ENCODE data around the gene FBXW7. TPM values are rescaled to one million over a fixed set of nuclear protein-coding genes. Genes with fewer than 3 reads are reported as not detected.

The FBXW7 gene
- total RNA-seq, 1 donor from 2014 or later, result 37.8 TPM

- Mint-ChIP-seq H3K4me1 (ENCODE audit: low read depth) (peaks cover 15% of the 10 kb centered on the region), H3K27ac (no peak overlapping the region), H3K36me3 (ENCODE audit: low read depth) (peaks cover 19% of the 10 kb centered on the region), H3K4me3 (ENCODE audit: low read depth) (no peak overlapping the region), H3K9me3 (no peaks in the 10 kb centered on the region), H3K27me3 (ENCODE audit: low read depth) (no peaks in the 10 kb centered on the region)
- intact Hi-C loops (cut with micrococcal nuclease), result no loop called here
- no peak for DNase-seq (ENCODE audit: low spot score)
Observed at GRCh38 chr4:152390216-152390615, 145.7 kb downstream of the FBXW7 start.

- Mint-ChIP-seq H3K4me1 (ENCODE audit: low read depth) (peaks cover 10% of the 10 kb centered on the region), H3K27ac (no peak overlapping the region), H3K9me3 (no peaks in the 10 kb centered on the region), H3K27me3 (ENCODE audit: low read depth) (no peaks in the 10 kb centered on the region), H3K4me3 (ENCODE audit: low read depth) (no peak overlapping the region), H3K36me3 (ENCODE audit: low read depth) (peaks cover 19% of the 10 kb centered on the region)
- DNase-seq (ENCODE audit: low spot score), result no peak
- intact Hi-C loops (cut with micrococcal nuclease), result loop anchor here (10.0 kb wide), 1 partner anchor 625 kb away; the partner anchor contains the start of gene GATB
Observed at GRCh38 chr4:152389359-152389758, 146.5 kb downstream of the FBXW7 start.

- intact Hi-C loops (cut with micrococcal nuclease), result loop anchor here (10.0 kb wide), 1 partner anchor 621 kb away; the partner anchor contains the start of gene GATB
- H3K4me1 Mint-ChIP-seq (ENCODE audit: low read depth), result peaks cover 15% of the 10 kb centered on the region
- DNase-seq (ENCODE audit: low spot score), result no peak
Observed at GRCh38 chr4:152385551-152385950, 150.3 kb downstream of the FBXW7 start.

GRCh38 chr4:152382057-152382785 is 153.7 kb downstream of the FBXW7 start:
- intact Hi-C loops (cut with micrococcal nuclease), result loop anchor here (10.0 kb wide), 1 partner anchor 617 kb away; the partner anchor contains the start of gene GATB
- no peaks in the 10 kb centered on the region for H3K9me3 Mint-ChIP-seq
- H3K4me3 Mint-ChIP-seq (ENCODE audit: low read depth), result peak overlapping the region; percentile 49
- peaks cover 4% of the 10 kb centered on the region for H3K36me3 Mint-ChIP-seq (ENCODE audit: low read depth)
- no peak overlapping the region for H3K27ac Mint-ChIP-seq
- H3K4me1 Mint-ChIP-seq (ENCODE audit: low read depth), result peaks cover 12% of the 10 kb centered on the region
- no peak for DNase-seq (ENCODE audit: low spot score)
- H3K27me3 Mint-ChIP-seq (ENCODE audit: low read depth), result no peaks in the 10 kb centered on the region

More at GRCh38 chr4:152385551-152385950, 150.3 kb downstream of the FBXW7 start:
- no peaks in the 10 kb centered on the region for H3K27me3 Mint-ChIP-seq (ENCODE audit: low read depth)
- H3K9me3 Mint-ChIP-seq, result no peaks in the 10 kb centered on the region
- H3K36me3 Mint-ChIP-seq (ENCODE audit: low read depth), result peaks cover 5% of the 10 kb centered on the region
- no peak overlapping the region for H3K27ac Mint-ChIP-seq
- no peak overlapping the region for H3K4me3 Mint-ChIP-seq (ENCODE audit: low read depth)

- Mint-ChIP-seq H3K36me3 (ENCODE audit: low read depth) (peaks cover 3% of the 10 kb centered on the region), H3K9me3 (no peaks in the 10 kb centered on the region), H3K4me3 (ENCODE audit: low read depth) (no peak overlapping the region), H3K27ac (no peak overlapping the region), H3K27me3 (ENCODE audit: low read depth) (no peaks in the 10 kb centered on the region), H3K4me1 (ENCODE audit: low read depth) (peaks cover 12% of the 10 kb centered on the region)
- DNase-seq (ENCODE audit: low spot score), result no peak
- intact Hi-C loops (cut with micrococcal nuclease), result loop anchor here (10.0 kb wide), 1 partner anchor 616 kb away; the partner anchor contains the start of gene GATB
Observed at GRCh38 chr4:152380919-152381318, 155.0 kb downstream of the FBXW7 start.

- Mint-ChIP-seq H3K36me3 (ENCODE audit: low read depth) (peaks cover 3% of the 10 kb centered on the region), H3K9me3 (no peaks in the 10 kb centered on the region), H3K4me1 (ENCODE audit: low read depth) (peaks cover 12% of the 10 kb centered on the region), H3K27me3 (ENCODE audit: low read depth) (no peaks in the 10 kb centered on the region), H3K4me3 (ENCODE audit: low read depth) (no peak overlapping the region), H3K27ac (no peak overlapping the region)
- intact Hi-C loops (cut with micrococcal nuclease), result loop anchor here (10.0 kb wide), 1 partner anchor 615 kb away; the partner anchor contains the start of gene GATB
- DNase-seq (ENCODE audit: low spot score), result no peak
Observed at GRCh38 chr4:152380185-152380584, 155.7 kb downstream of the FBXW7 start.

- Mint-ChIP-seq H3K27ac (no peak overlapping the region), H3K9me3 (no peaks in the 10 kb centered on the region), H3K4me3 (ENCODE audit: low read depth) (no peak overlapping the region), H3K36me3 (ENCODE audit: low read depth) (peaks cover 3% of the 10 kb centered on the region), H3K4me1 (ENCODE audit: low read depth) (peaks cover 11% of the 10 kb centered on the region), H3K27me3 (ENCODE audit: low read depth) (no peaks in the 10 kb centered on the region)
- intact Hi-C loops (cut with micrococcal nuclease), result loop anchor here (10.0 kb wide), 1 partner anchor 120 kb away; no protein-coding TSS in a partner anchor
- DNase-seq (ENCODE audit: low spot score), result no peak
Observed at GRCh38 chr4:152374606-152375285, 161.1 kb downstream of the FBXW7 start.

- intact Hi-C loops (cut with micrococcal nuclease), result loop anchor here (10.0 kb wide), 1 partner anchor 119 kb away; no protein-coding TSS in a partner anchor
- Mint-ChIP-seq H3K27ac (no peak overlapping the region), H3K4me1 (ENCODE audit: low read depth) (peaks cover 16% of the 10 kb centered on the region), H3K27me3 (ENCODE audit: low read depth) (no peaks in the 10 kb centered on the region), H3K4me3 (ENCODE audit: low read depth) (no peak overlapping the region), H3K9me3 (no peaks in the 10 kb centered on the region), H3K36me3 (ENCODE audit: low read depth) (peaks cover 3% of the 10 kb centered on the region)
- no peak for DNase-seq (ENCODE audit: low spot score)
Observed at GRCh38 chr4:152374153-152374552, 161.7 kb downstream of the FBXW7 start.

- intact Hi-C loops (cut with micrococcal nuclease), result loop anchor here (10.0 kb wide), 1 partner anchor 118 kb away; no protein-coding TSS in a partner anchor
- DNase-seq (ENCODE audit: low spot score), result no peak
- no peak overlapping the region for H3K27ac Mint-ChIP-seq
- H3K4me3 Mint-ChIP-seq (ENCODE audit: low read depth), result no peak overlapping the region
- H3K27me3 Mint-ChIP-seq (ENCODE audit: low read depth), result no peaks in the 10 kb centered on the region
- no peaks in the 10 kb centered on the region for H3K9me3 Mint-ChIP-seq
- H3K4me1 Mint-ChIP-seq (ENCODE audit: low read depth), result peaks cover 17% of the 10 kb centered on the region
- H3K36me3 Mint-ChIP-seq (ENCODE audit: low read depth), result no peaks in the 10 kb centered on the region
Observed at GRCh38 chr4:152372444-152372843, 163.4 kb downstream of the FBXW7 start.

- no peak overlapping the region for H3K27ac Mint-ChIP-seq
Observed at GRCh38 chr4:152369902-152370295, 166.0 kb downstream of the FBXW7 start.

GRCh38 chr4:152369203-152369901 is 166.5 kb downstream of the FBXW7 start:
- peaks cover 4% of the 10 kb centered on the region for H3K9me3 Mint-ChIP-seq
- peaks cover 15% of the 10 kb centered on the region for H3K36me3 Mint-ChIP-seq (ENCODE audit: low read depth)
- no peak for DNase-seq (ENCODE audit: low spot score)
- intact Hi-C loops (cut with micrococcal nuclease), result no loop called here
- no peak overlapping the region for H3K4me3 Mint-ChIP-seq (ENCODE audit: low read depth)
- H3K4me1 Mint-ChIP-seq (ENCODE audit: low read depth), result peaks cover 12% of the 10 kb centered on the region
- no peaks in the 10 kb centered on the region for H3K27me3 Mint-ChIP-seq (ENCODE audit: low read depth)
- no peak overlapping the region for H3K27ac Mint-ChIP-seq

More at GRCh38 chr4:152369902-152370295, 166.0 kb downstream of the FBXW7 start:
- peaks cover 14% of the 10 kb centered on the region for H3K36me3 Mint-ChIP-seq (ENCODE audit: low read depth)
- intact Hi-C loops (cut with micrococcal nuclease), result loop anchor here (10.0 kb wide), 1 partner anchor 115 kb away; no protein-coding TSS in a partner anchor
- no peaks in the 10 kb centered on the region for H3K27me3 Mint-ChIP-seq (ENCODE audit: low read depth)
- H3K4me3 Mint-ChIP-seq (ENCODE audit: low read depth), result no peak overlapping the region
- no peak for DNase-seq (ENCODE audit: low spot score)
- H3K4me1 Mint-ChIP-seq (ENCODE audit: low read depth), result peaks cover 16% of the 10 kb centered on the region
- H3K9me3 Mint-ChIP-seq, result peaks cover 4% of the 10 kb centered on the region

GRCh38 chr4:152368001-152368400 is 167.9 kb downstream of the FBXW7 start:
- Mint-ChIP-seq H3K27me3 (ENCODE audit: low read depth) (no peaks in the 10 kb centered on the region), H3K27ac (no peak overlapping the region), H3K36me3 (ENCODE audit: low read depth) (peaks cover 18% of the 10 kb centered on the region), H3K4me3 (ENCODE audit: low read depth) (no peak overlapping the region), H3K9me3 (peaks cover 4% of the 10 kb centered on the region), H3K4me1 (ENCODE audit: low read depth) (peaks cover 9% of the 10 kb centered on the region)
- DNase-seq (ENCODE audit: low spot score), result no peak
- intact Hi-C loops (cut with micrococcal nuclease), result no loop called here

All from activated T-helper 2 cell treated with anti-CD3 and anti-CD28 coated beads, Interferon-gamma antibody, Interleukin-2, Interleukin-4, amounts not matched to agents 10 μg/mL and 5 μg/mL and 100 μg/mL, durations not matched to agents 14 hours and 24 hours and 36 hours (primary cell).